SK-N-SH (cell line): ENCODE measurements around the gene HIBADH.

ENCODE experiments used
- YY1 ChIP-seq: IDR thresholded peaks from 2 replicates; pipeline ENCODE4 v1.4.0; 2012; ENCODE audit warnings: low read depth, mild to moderate bottlenecking
- TF ChIP-seq, protein P1 (sequence below): fragments of 200-600 bp; sonication (generic); IDR thresholded peaks from 2 replicates; pipeline ENCODE4 v1.6.1; 2017; ENCODE audit warnings: antibody characterized with exemption, mild to moderate bottlenecking, moderate library complexity

GRCh38 chr7:27510541-27510940, 152.1 kb downstream of the HIBADH start:
- no peak for TF ChIP-seq YY1
- TF ChIP-seq, protein P1, sequence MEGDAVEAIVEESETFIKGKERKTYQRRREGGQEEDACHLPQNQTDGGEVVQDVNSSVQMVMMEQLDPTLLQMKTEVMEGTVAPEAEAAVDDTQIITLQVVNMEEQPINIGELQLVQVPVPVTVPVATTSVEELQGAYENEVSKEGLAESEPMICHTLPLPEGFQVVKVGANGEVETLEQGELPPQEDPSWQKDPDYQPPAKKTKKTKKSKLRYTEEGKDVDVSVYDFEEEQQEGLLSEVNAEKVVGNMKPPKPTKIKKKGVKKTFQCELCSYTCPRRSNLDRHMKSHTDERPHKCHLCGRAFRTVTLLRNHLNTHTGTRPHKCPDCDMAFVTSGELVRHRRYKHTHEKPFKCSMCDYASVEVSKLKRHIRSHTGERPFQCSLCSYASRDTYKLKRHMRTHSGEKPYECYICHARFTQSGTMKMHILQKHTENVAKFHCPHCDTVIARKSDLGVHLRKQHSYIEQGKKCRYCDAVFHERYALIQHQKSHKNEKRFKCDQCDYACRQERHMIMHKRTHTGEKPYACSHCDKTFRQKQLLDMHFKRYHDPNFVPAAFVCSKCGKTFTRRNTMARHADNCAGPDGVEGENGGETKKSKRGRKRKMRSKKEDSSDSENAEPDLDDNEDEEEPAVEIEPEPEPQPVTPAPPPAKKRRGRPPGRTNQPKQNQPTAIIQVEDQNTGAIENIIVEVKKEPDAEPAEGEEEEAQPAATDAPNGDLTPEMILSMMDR = no peak
